CD8-positive, alpha-beta memory T cell (primary cell): ENCODE measurements around the gene PCSK2. TPM values are rescaled to one million over a fixed set of nuclear protein-coding genes. Genes with fewer than 3 reads are reported as not detected.
"Not testable (repeated sequence)": the region's sequence is repeated elsewhere in the genome, so short reads cannot be mapped to it uniquely, and the experiment has no call there.

Experiments used
- CTCF ChIA-PET: fragments of 350-600 bp; sonication (Branson Sonifier 250); formaldehyde crosslinking; loops from one replicate; lab custom pipeline; 2021; ENCODE audit warnings: antibody characterized with exemption; lab: Charles Lee
- POLR2A ChIA-PET: fragments of 350-600 bp; sonication (Branson Sonifier 250); formaldehyde crosslinking; loops from one replicate; lab custom pipeline; 2021; ENCODE audit warnings: antibody characterized with exemption; lab: Charles Lee
- DNase-seq, 5 donors: peaks; one replicate each; pipeline versions ENCODE4 v3.0.0 to v3.0.0-alpha.2; 2020 to 2022; ENCODE audit warnings: mixed read lengths in 1 of 5
- H3K27ac ChIP-seq: one replicate; pipeline ENCODE4 v1.7.0; 2013; ENCODE audit warnings: low read depth, mild to moderate bottlenecking, low read length, moderate library complexity
- H3K27me3 ChIP-seq: 2 replicates; pipeline ENCODE4 v1.7.0; 2013; ENCODE audit warnings: low read length, mild to moderate bottlenecking; ENCODE audit not compliant: insufficient read depth, poor library complexity, severe bottlenecking
- H3K36me3 ChIP-seq: 2 replicates; pipeline ENCODE4 v1.7.0; 2013; ENCODE audit warnings: mild to moderate bottlenecking, low read length, moderate library complexity; ENCODE audit not compliant: insufficient read depth
- H3K4me1 ChIP-seq: 2 replicates; pipeline ENCODE4 v1.7.0; 2013; ENCODE audit warnings: mild to moderate bottlenecking, low read length, moderate library complexity; ENCODE audit not compliant: insufficient read depth
- H3K4me3 ChIP-seq: 2 replicates; pipeline ENCODE4 v1.7.0; 2013; ENCODE audit warnings: mild to moderate bottlenecking, low read length
- H3K9me3 ChIP-seq: 2 replicates; pipeline ENCODE4 v1.7.0; 2013; ENCODE audit warnings: mild to moderate bottlenecking, low read length
- H3K27ac Mint-ChIP-seq, 8 donors: one replicate each; pipeline ENCODE4 v1.8.0; 2020 to 2021; ENCODE audit warnings: mixed read lengths in 8 of 8, mild to moderate bottlenecking in 6 of 8, inconsistent platforms in 3 of 8, moderate library complexity in 3 of 8
- H3K27me3 Mint-ChIP-seq, 2 donors: one replicate each; pipeline ENCODE4 v1.8.0; 2020 to 2021; ENCODE audit warnings: mixed read lengths in 2 of 2, mild to moderate bottlenecking in 1 of 2, moderate library complexity in 1 of 2
- H3K36me3 Mint-ChIP-seq, 3 donors: one replicate each; pipeline ENCODE4 v1.8.0; 2020 to 2021; ENCODE audit warnings: mixed read lengths in 3 of 3, inconsistent platforms in 1 of 3, mild to moderate bottlenecking in 1 of 3
- H3K4me1 Mint-ChIP-seq, 3 donors: one replicate each; pipeline ENCODE4 v1.8.0; 2020 to 2021; ENCODE audit warnings: mixed read lengths in 3 of 3, inconsistent platforms in 1 of 3, mild to moderate bottlenecking in 1 of 3
- H3K4me3 Mint-ChIP-seq, 7 donors: one replicate each; pipeline ENCODE4 v1.8.0; 2020 to 2021; ENCODE audit warnings: mixed read lengths in 7 of 7, mild to moderate bottlenecking in 6 of 7, moderate library complexity in 4 of 7, inconsistent platforms in 2 of 7
- H3K9me3 Mint-ChIP-seq, 5 donors: one replicate each; pipeline ENCODE4 v1.8.0; 2020 to 2022; ENCODE audit warnings: mixed read lengths in 5 of 5, mild to moderate bottlenecking in 3 of 5, moderate library complexity in 2 of 5, inconsistent platforms in 1 of 5
- polyA plus RNA-seq: library from polyadenylated mRNA; unstranded; fragments of 300-500 nt; fragmentation: Illumina TruSeq; gene quantifications from one replicate; pipeline ENCODE4 v1.2.3, GENCODE V29; 2021
- total RNA-seq, 2 experiments: library from RNA; stranded (reverse); gene quantifications; one replicate each; pipeline ENCODE4 v1.2.3, GENCODE V29; 2021

The PCSK2 gene
- total and polyA plus RNA-seq, 3 experiments from 2014 or later, result not detected

GRCh38 chr20:17205084-17205813, 21.6 kb upstream of the PCSK2 start:
- peaks cover 0 to 9% (median 2%) of the 10 kb centered on the region in 5 donors for H3K9me3 Mint-ChIP-seq
- H3K4me3 Mint-ChIP-seq, result no peak overlapping the region
- ChIA-PET POLR2A (no interaction called here), CTCF (no interaction called here)
- no peaks in the 10 kb centered on the region for H3K36me3 ChIP-seq
- H3K36me3 Mint-ChIP-seq, result no peaks in the 10 kb centered on the region
- DNase-seq, result no peak
- H3K4me3 ChIP-seq, result no peak overlapping the region
- no peaks in the 10 kb centered on the region for H3K27me3 Mint-ChIP-seq
- H3K4me1 ChIP-seq, result no peaks in the 10 kb centered on the region
- no peaks in the 10 kb centered on the region for H3K27me3 ChIP-seq
- H3K27ac ChIP-seq, result no peak overlapping the region
- H3K4me1 Mint-ChIP-seq, result no peaks in the 10 kb centered on the region
- H3K27ac Mint-ChIP-seq, result no peak overlapping the region
- H3K9me3 ChIP-seq, result no peaks in the 10 kb centered on the region

- H3K27ac Mint-ChIP-seq, result no peak overlapping the region
- CTCF ChIA-PET, result no interaction called here
- Histone ChIP-seq H3K36me3 (no peaks in the 10 kb centered on the region), H3K4me3 (no peak overlapping the region), H3K4me1 (no peaks in the 10 kb centered on the region), H3K27ac (no peak overlapping the region), H3K27me3 (no peaks in the 10 kb centered on the region), H3K9me3 (no peaks in the 10 kb centered on the region)
- no peaks in the 10 kb centered on the region for H3K36me3 Mint-ChIP-seq
- no peaks in the 10 kb centered on the region for H3K4me1 Mint-ChIP-seq
- POLR2A ChIA-PET, result no interaction called here
- DNase-seq, result no peak
- H3K9me3 Mint-ChIP-seq, result peaks cover 0 to 9% (median 3%) of the 10 kb centered on the region in 5 donors
- no peaks in the 10 kb centered on the region for H3K27me3 Mint-ChIP-seq
- no peak overlapping the region for H3K4me3 Mint-ChIP-seq
Observed at GRCh38 chr20:17210387-17210786, 16.5 kb upstream of the PCSK2 start.

DNA sequence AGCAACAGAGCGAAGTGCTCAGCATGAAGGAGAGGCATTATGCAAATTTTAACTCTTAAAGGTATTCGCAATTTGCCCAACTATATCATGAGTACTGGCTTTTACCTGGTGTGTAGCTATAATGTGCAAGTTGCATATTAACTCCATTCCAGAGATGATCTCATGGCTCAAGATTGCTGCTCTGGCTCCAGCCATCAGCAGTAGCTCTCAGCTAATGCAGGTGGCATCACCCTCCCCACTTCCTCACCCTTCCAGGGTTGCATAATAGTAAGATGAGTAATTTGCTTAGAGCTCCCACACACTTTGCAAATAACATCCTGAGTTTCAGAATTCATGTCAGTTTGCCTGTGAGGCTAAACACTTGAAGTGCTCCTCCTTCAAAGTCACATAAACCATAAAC, 15.9 kb upstream of the PCSK2 start:
- no peak for DNase-seq
- CTCF ChIA-PET, result no interaction called here
- Histone ChIP-seq H3K36me3 (no peaks in the 10 kb centered on the region), H3K9me3 (no peaks in the 10 kb centered on the region), H3K4me1 (no peaks in the 10 kb centered on the region), H3K27me3 (no peaks in the 10 kb centered on the region), H3K27ac (no peak overlapping the region), H3K4me3 (no peak overlapping the region)
- Mint-ChIP-seq H3K4me3 (no peak overlapping the region), H3K27me3 (no peaks in the 10 kb centered on the region), H3K4me1 (no peaks in the 10 kb centered on the region), H3K9me3 (peaks cover 0 to 12% (median 3%) of the 10 kb centered on the region in 5 donors), H3K27ac (no peak overlapping the region), H3K36me3 (no peaks in the 10 kb centered on the region)
- POLR2A ChIA-PET, result no interaction called here

- H3K4me1 Mint-ChIP-seq, result no peaks in the 10 kb centered on the region
- DNase-seq, result no peak
- ChIA-PET POLR2A (no interaction called here), CTCF (no interaction called here)
- H3K27me3 ChIP-seq, result no peaks in the 10 kb centered on the region
- no peaks in the 10 kb centered on the region for H3K27me3 Mint-ChIP-seq
- no peak overlapping the region for H3K27ac ChIP-seq
- no peaks in the 10 kb centered on the region for H3K36me3 ChIP-seq
- no peaks in the 10 kb centered on the region for H3K9me3 ChIP-seq
- H3K4me3 Mint-ChIP-seq, result no peak overlapping the region
- no peaks in the 10 kb centered on the region for H3K36me3 Mint-ChIP-seq
- H3K4me1 ChIP-seq, result no peaks in the 10 kb centered on the region
- H3K4me3 ChIP-seq, result no peak overlapping the region
- H3K27ac Mint-ChIP-seq, result no peak overlapping the region
- peaks cover 0 to 7% (median 2%) of the 10 kb centered on the region in 5 donors for H3K9me3 Mint-ChIP-seq
Observed at GRCh38 chr20:17215167-17215566, 11.7 kb upstream of the PCSK2 start.

- H3K4me1 Mint-ChIP-seq, H3K4me3 Mint-ChIP-seq, H3K4me1 ChIP-seq, H3K36me3 Mint-ChIP-seq, CTCF ChIA-PET, H3K27me3 ChIP-seq, H3K27ac Mint-ChIP-seq, POLR2A ChIA-PET, H3K36me3 ChIP-seq, H3K9me3 ChIP-seq, H3K27ac ChIP-seq, DNase-seq, H3K4me3 ChIP-seq: not testable (repeated sequence)
- Mint-ChIP-seq H3K9me3 (peaks cover 0 to 11% (median 7%) of the 10 kb centered on the region in 5 donors), H3K27me3 (peaks cover 4 to 11% of the 10 kb centered on the region in 2 donors)
Observed at GRCh38 chr20:17219856-17220255, 7.0 kb upstream of the PCSK2 start.

DNA sequence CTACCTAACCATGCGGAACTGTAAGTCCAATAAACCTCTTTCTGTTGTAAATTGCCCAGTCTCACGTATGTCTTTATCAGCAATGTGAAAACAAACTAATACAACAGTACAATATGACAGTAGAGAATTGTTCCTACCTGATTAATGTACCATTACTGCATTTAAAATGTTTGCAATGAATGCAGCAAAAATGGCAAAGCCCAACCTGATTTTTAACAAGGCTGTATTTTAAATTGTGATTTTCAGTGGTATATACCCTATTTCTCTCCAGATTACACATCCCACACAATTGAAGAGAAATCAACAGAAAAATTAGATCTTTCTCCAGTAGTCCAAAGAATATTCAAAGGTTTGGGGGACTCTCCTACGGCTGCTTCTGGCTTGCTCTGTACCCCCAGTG, 3.3 kb upstream of the PCSK2 start:
- no peak for DNase-seq
- no peaks in the 10 kb centered on the region for H3K27me3 ChIP-seq
- no peak overlapping the region for H3K27ac Mint-ChIP-seq
- peaks cover 0 to 3% (median 0%) of the 10 kb centered on the region in 3 donors for H3K4me1 Mint-ChIP-seq
- peaks cover 0 to 4% (median 0%) of the 10 kb centered on the region in 3 donors for H3K36me3 Mint-ChIP-seq
- CTCF ChIA-PET, result no interaction called here
- no peaks in the 10 kb centered on the region for H3K4me1 ChIP-seq
- no peak overlapping the region for H3K4me3 Mint-ChIP-seq
- no peaks in the 10 kb centered on the region for H3K36me3 ChIP-seq
- H3K4me3 ChIP-seq, result no peak overlapping the region
- no peak overlapping the region for H3K27ac ChIP-seq
- POLR2A ChIA-PET, result no interaction called here
- peaks cover 0 to 24% (median 16%) of the 10 kb centered on the region in 5 donors for H3K9me3 Mint-ChIP-seq
- no peaks in the 10 kb centered on the region for H3K9me3 ChIP-seq
- H3K27me3 Mint-ChIP-seq, result peaks cover 34 to 42% of the 10 kb centered on the region in 2 donors

DNA sequence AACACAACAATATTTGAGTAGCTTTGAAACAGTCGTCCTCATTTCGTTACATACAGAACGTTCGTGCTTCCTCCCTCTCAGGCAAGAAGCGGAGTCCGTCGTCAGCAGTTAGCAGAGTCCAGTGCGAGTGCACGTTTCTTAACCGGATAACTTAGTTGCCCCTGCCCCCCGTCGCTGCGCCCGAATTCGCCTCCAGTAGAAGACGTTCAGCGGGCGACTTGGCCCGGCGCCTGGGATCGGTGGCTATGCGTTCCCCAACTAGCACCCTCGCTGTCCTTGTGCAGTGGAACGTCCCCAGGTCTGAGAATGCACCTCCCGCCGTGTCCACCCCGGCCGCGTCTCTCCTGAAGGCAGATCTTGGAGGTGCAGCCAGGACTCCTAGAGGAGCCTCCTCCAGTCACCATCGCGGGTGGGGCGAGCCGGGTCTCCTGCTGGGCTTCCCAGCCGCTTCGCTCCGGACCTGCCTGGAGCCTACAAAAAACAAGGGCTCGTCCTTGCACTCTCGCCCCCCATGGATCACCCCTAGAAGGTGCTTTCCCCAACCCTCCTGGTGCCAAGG, 910 bp upstream of the PCSK2 start:
- Mint-ChIP-seq H3K4me3 (no peak overlapping the region), H3K4me1 (peaks cover 0 to 3% (median 0%) of the 10 kb centered on the region in 3 donors), H3K9me3 (peaks cover 0 to 29% (median 16%) of the 10 kb centered on the region in 5 donors), H3K27ac (no peak overlapping the region), H3K36me3 (peaks cover 0 to 4% (median 0%) of the 10 kb centered on the region in 3 donors), H3K27me3 (peaks cover 38 to 51% of the 10 kb centered on the region in 2 donors)
- Histone ChIP-seq H3K27me3 (no peaks in the 10 kb centered on the region), H3K4me1 (no peaks in the 10 kb centered on the region), H3K27ac (no peak overlapping the region), H3K36me3 (no peaks in the 10 kb centered on the region), H3K4me3 (no peak overlapping the region), H3K9me3 (no peaks in the 10 kb centered on the region)
- ChIA-PET POLR2A (no interaction called here), CTCF (no interaction called here)
- DNase-seq, result no peak

DNA sequence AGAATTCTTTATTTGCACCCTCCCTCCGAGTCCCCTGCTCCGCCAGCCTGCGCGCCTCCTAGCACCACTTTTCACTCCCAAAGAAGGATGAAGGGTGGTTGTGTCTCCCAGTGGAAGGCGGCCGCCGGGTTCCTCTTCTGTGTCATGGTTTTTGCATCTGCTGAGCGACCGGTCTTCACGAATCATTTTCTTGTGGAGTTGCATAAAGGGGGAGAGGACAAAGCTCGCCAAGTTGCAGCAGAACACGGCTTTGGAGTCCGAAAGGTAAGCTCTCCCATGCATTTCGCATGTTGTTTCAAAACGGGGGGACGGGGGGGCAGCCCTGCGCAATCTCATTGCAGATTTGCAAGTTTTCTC, 357 bp downstream of the PCSK2 start:
- H3K9me3 Mint-ChIP-seq, result peaks cover 0 to 29% (median 16%) of the 10 kb centered on the region in 5 donors
- H3K27ac Mint-ChIP-seq, result no peak overlapping the region
- H3K27me3 Mint-ChIP-seq, result peaks cover 38 to 51% of the 10 kb centered on the region in 2 donors
- no peak for DNase-seq
- H3K36me3 Mint-ChIP-seq, result peaks cover 0 to 4% (median 0%) of the 10 kb centered on the region in 3 donors
- Histone ChIP-seq H3K27me3 (no peaks in the 10 kb centered on the region), H3K36me3 (no peaks in the 10 kb centered on the region), H3K4me3 (no peak overlapping the region), H3K4me1 (no peaks in the 10 kb centered on the region), H3K27ac (no peak overlapping the region), H3K9me3 (no peaks in the 10 kb centered on the region)
- CTCF ChIA-PET, result no interaction called here
- POLR2A ChIA-PET, result no interaction called here
- no peak overlapping the region for H3K4me3 Mint-ChIP-seq
- H3K4me1 Mint-ChIP-seq, result peaks cover 0 to 3% (median 0%) of the 10 kb centered on the region in 3 donors
